Kidney epithelial cell (primary cell): Measurements from ENCODE around the gene SCYL1. TPM values are rescaled to one million over a fixed set of nuclear protein-coding genes. Genes with fewer than 3 reads are reported as not detected.

Source experiments
- DNase-seq: peaks from one replicate; pipeline ENCODE4 v3.0.0-alpha.2; 2010; ENCODE audit warnings: low read depth
- H3K27me3 ChIP-seq: 2 replicates; pipeline ENCODE4 v1.6.0; 2011; ENCODE audit warnings: low read length; ENCODE audit not compliant: control insufficient read depth, insufficient read depth
- H3K36me3 ChIP-seq: 2 replicates; pipeline ENCODE4 v1.5.1; 2011; ENCODE audit warnings: low read length; ENCODE audit not compliant: control insufficient read depth, insufficient read depth
- H3K4me3 ChIP-seq: 2 replicates; pipeline ENCODE4 v1.5.1; 2011; ENCODE audit warnings: low read depth, mild to moderate bottlenecking, control low read depth, low read length
- CTCF ChIP-seq: IDR thresholded peaks from 2 replicates; pipeline ENCODE4 v1.5.1; 2011; ENCODE audit warnings: mild to moderate bottlenecking, moderate library complexity, low read length, control low read depth, inconsistent platforms; ENCODE audit not compliant: insufficient read depth, poor library complexity, severe bottlenecking
- total RNA-seq: library from RNA; depleted of rRNA; stranded (reverse); fragments of >200 nt; gene quantifications from 2 replicates; pipeline ENCODE4 v1.2.3, GENCODE V29; 2015

The SCYL1 gene
- total RNA-seq, 1 donor from 2014 or later: 121 TPM

GRCh38 chr11:65558930-65559509 lies 34.1 kb downstream of the SCYL1 start:
- H3K4me3 ChIP-seq: no peak overlapping the region
- DNase-seq: no peak
- no peaks in the 10 kb centered on the region for H3K27me3 ChIP-seq
- H3K36me3 ChIP-seq: no peaks in the 10 kb centered on the region
- TF ChIP-seq CTCF: no peak

GRCh38 chr11:65559535-65559934 lies 34.7 kb downstream of the SCYL1 start:
- no peak for DNase-seq
- TF ChIP-seq CTCF: no peak
- no peaks in the 10 kb centered on the region for H3K36me3 ChIP-seq
- no peak overlapping the region for H3K4me3 ChIP-seq
- no peaks in the 10 kb centered on the region for H3K27me3 ChIP-seq

- DNase-seq: no peak
- TF ChIP-seq CTCF: no peak
- no peak overlapping the region for H3K4me3 ChIP-seq
- no peaks in the 10 kb centered on the region for H3K36me3 ChIP-seq
- H3K27me3 ChIP-seq: no peaks in the 10 kb centered on the region
Observed at GRCh38 chr11:65559951-65560537, 35.2 kb downstream of the SCYL1 start.

GRCh38 chr11:65560555-65561418 lies 35.9 kb downstream of the SCYL1 start:
- DNase-seq: no peak
- no peak overlapping the region for H3K4me3 ChIP-seq
- no peaks in the 10 kb centered on the region for H3K27me3 ChIP-seq
- TF ChIP-seq CTCF: no peak
- no peaks in the 10 kb centered on the region for H3K36me3 ChIP-seq

GRCh38 chr11:65562020-65562419 lies 37.1 kb downstream of the SCYL1 start:
- TF ChIP-seq CTCF: no peak
- no peak for DNase-seq
- H3K36me3 ChIP-seq: no peaks in the 10 kb centered on the region
- H3K4me3 ChIP-seq: no peak overlapping the region
- H3K27me3 ChIP-seq: no peaks in the 10 kb centered on the region
